HT-29 (cell line): Measurements from ENCODE around the gene GREB1. TPM values are rescaled to one million over a fixed set of nuclear protein-coding genes. Genes with fewer than 3 reads are reported as not detected.

ENCODE experiments used
- DNase-seq: peaks from one replicate; pipeline ENCODE4 v3.0.0-alpha.2; 2015; ENCODE audit warnings: low spot score
- total RNA-seq: library from RNA; depleted of rRNA; stranded (reverse); fragments of >200 nt; shearing (Covaris generic); gene quantifications from 2 replicates; pipeline ENCODE4 v1.2.3, GENCODE V29; 2014

The GREB1 gene
- total RNA-seq, 1 experiment from 2014 or later: not detected

GRCh38 chr2:11662882-11663281, 129.0 kb downstream of the GREB1 start:
- no peak for DNase-seq

GRCh38 chr2:11663427-11663826, 129.6 kb downstream of the GREB1 start:
- DNase-seq: no peak

GRCh38 chr2:11665028-11665427, 131.2 kb downstream of the GREB1 start:
- no peak for DNase-seq

GRCh38 chr2:11665510-11666362, 131.9 kb downstream of the GREB1 start:
- no peak for DNase-seq

- DNase-seq: no peak
These were observed 133.3 kb downstream of the GREB1 start for GRCh38 chr2:11667194-11667593.

- no peak for DNase-seq
These were observed 134.2 kb downstream of the GREB1 start for GRCh38 chr2:11667866-11668637.

- DNase-seq: no peak
These were observed 135.8 kb downstream of the GREB1 start, which contains the start of gene NTSR2 for GRCh38 chr2:11669454-11670291. Gene NTSR2, minus strand, starts transcription at chr2:11670195. Its CDS starts 66 bp downstream, at chr2:11670129.

- no peak for DNase-seq
These were observed 138.6 kb downstream of the GREB1 start for GRCh38 chr2:11672407-11672806.

GRCh38 chr2:11674983-11675382, 141.1 kb downstream of the GREB1 start:
- DNase-seq: no peak

GRCh38 chr2:11675423-11676112, 141.7 kb downstream of the GREB1 start:
- DNase-seq: no peak

- DNase-seq: no peak
These were observed 142.8 kb downstream of the GREB1 start for GRCh38 chr2:11676640-11677039.

GRCh38 chr2:11677136-11678055, 143.6 kb downstream of the GREB1 start:
- no peak for DNase-seq

- DNase-seq: no peak
These were observed 144.6 kb downstream of the GREB1 start for GRCh38 chr2:11678306-11678960.

- no peak for DNase-seq
These were observed 145.2 kb downstream of the GREB1 start for GRCh38 chr2:11679016-11679415.

- DNase-seq: no peak
These were observed 145.8 kb downstream of the GREB1 start for GRCh38 chr2:11679486-11680181.

- DNase-seq: peak; percentile 39
These were observed 146.5 kb downstream of the GREB1 start for GRCh38 chr2:11680182-11680900.

- DNase-seq: no peak
These were observed 147.3 kb downstream of the GREB1 start for GRCh38 chr2:11680901-11681721.
